ENCODE data around the gene ALPG.

DNA sequence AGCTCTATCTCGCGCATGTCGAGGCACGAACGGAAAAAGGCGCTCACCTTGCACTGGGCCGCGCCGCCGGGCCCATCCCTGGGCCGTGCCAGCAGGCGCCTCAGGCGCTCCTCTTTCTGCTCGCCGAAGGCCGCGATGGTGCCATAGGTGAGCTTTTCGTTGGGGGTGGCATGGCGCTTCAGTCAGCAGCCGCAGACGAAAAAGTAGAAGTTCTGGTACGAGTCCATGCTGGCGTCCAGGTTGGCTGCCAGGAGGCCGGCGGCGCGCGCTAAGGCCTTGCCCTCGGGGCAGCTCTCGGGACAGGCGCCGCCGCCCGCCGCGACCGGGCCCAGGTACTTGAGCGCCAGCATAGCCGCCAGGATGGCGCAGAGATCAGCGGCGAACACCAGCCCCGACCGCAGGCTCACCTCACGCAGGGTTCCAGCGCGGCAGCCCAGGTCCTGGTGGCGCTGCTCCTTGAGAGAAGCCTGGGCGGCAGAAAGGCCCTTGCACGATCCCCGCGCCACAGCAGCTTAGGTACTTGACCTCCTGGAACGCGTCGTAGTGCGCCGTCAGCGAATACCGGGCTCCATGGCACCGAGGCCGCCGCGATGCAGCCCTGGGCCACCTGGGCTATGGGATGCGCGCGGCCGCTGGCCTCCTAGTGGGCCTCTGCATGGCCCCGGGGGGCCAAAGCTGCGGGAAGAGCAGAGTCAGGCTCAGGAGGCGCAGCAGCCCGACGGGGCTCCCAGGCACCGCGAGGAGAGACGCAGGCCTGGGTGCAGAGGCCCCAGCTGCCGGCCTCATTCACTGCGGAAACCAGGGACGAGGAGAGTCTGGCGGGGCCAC lies 12.8 kb downstream of the ALPG start:
- TF ChIP-seq, protein P1, sequence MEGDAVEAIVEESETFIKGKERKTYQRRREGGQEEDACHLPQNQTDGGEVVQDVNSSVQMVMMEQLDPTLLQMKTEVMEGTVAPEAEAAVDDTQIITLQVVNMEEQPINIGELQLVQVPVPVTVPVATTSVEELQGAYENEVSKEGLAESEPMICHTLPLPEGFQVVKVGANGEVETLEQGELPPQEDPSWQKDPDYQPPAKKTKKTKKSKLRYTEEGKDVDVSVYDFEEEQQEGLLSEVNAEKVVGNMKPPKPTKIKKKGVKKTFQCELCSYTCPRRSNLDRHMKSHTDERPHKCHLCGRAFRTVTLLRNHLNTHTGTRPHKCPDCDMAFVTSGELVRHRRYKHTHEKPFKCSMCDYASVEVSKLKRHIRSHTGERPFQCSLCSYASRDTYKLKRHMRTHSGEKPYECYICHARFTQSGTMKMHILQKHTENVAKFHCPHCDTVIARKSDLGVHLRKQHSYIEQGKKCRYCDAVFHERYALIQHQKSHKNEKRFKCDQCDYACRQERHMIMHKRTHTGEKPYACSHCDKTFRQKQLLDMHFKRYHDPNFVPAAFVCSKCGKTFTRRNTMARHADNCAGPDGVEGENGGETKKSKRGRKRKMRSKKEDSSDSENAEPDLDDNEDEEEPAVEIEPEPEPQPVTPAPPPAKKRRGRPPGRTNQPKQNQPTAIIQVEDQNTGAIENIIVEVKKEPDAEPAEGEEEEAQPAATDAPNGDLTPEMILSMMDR (IDR thresholded peaks at IDR 0.05): no peak
- no peak for TF ChIP-seq POLR2A (IDR thresholded peaks at IDR 0.05)
